DND-41 (cell line): Measurements from ENCODE around the gene C10orf90.

Source experiments
- ATAC-seq: fragments of 200-7000 bp; cut with Tn5 transposase; 3 replicates; pipeline ENCODE4 v1.9.1; 2021; ENCODE audit warnings: low read depth; ENCODE audit not compliant: insufficient read depth
- DNase-seq: peaks from one replicate; pipeline ENCODE4 v3.0.0-alpha.2; 2020
- H2AFZ ChIP-seq: 2 replicates; pipeline ENCODE4 v1.6.0; 2012; ENCODE audit warnings: low read depth, low read length
- H3K27ac ChIP-seq: 2 replicates; pipeline ENCODE4 v1.5.1; 2012; ENCODE audit warnings: low read length, inconsistent platforms
- H3K27me3 ChIP-seq: fragments of 200-600 bp; sonication (generic); 2 replicates; pipeline ENCODE4 v1.6.0; 2012; ENCODE audit warnings: low read length, mild to moderate bottlenecking, inconsistent platforms; ENCODE audit not compliant: insufficient read depth, poor library complexity
- H3K36me3 ChIP-seq: 2 replicates; pipeline ENCODE4 v1.5.1; 2012; ENCODE audit warnings: low read length, inconsistent platforms; ENCODE audit not compliant: insufficient read depth
- H3K4me1 ChIP-seq: 2 replicates; pipeline ENCODE4 v1.5.1; 2012; ENCODE audit warnings: mild to moderate bottlenecking, low read length; ENCODE audit not compliant: insufficient read depth
- H3K4me2 ChIP-seq: 2 replicates; pipeline ENCODE4 v1.6.0; 2012; ENCODE audit warnings: mild to moderate bottlenecking, moderate library complexity, low read length, inconsistent platforms; ENCODE audit not compliant: insufficient read depth
- H3K4me3 ChIP-seq, 2 experiments: fragments of 200-600 bp in 1 of 2; shearing (Covaris generic) in 1 of 2; 2 replicates each; pipeline ENCODE4 v1.5.1; 2012 to 2016; ENCODE audit warnings: inconsistent platforms in 2 of 2, low read length in 2 of 2, mild to moderate bottlenecking in 2 of 2, low read depth in 1 of 2, moderate library complexity in 1 of 2
- H3K79me2 ChIP-seq: 2 replicates; pipeline ENCODE4 v1.6.0; 2012; ENCODE audit warnings: low read length, inconsistent platforms; ENCODE audit not compliant: insufficient read depth
- H3K9ac ChIP-seq: 2 replicates; pipeline ENCODE4 v1.6.0; 2012; ENCODE audit warnings: low read depth, mild to moderate bottlenecking, inconsistent platforms, low read length, moderate library complexity
- H3K9me3 ChIP-seq: 2 replicates; pipeline ENCODE4 v1.5.1; 2012; ENCODE audit warnings: low read length, moderate library complexity, mild to moderate bottlenecking, inconsistent platforms; ENCODE audit not compliant: insufficient read depth, severe bottlenecking
- H4K20me1 ChIP-seq: 2 replicates; pipeline ENCODE4 v1.6.0; 2012; ENCODE audit warnings: low read length; ENCODE audit not compliant: insufficient read depth
- CTCF ChIP-seq: IDR thresholded peaks from 2 replicates; pipeline ENCODE4 v1.5.1; 2012; ENCODE audit warnings: borderline replicate concordance, low read length, moderate library complexity, mild to moderate bottlenecking; ENCODE audit not compliant: poor library complexity, severe bottlenecking; ENCODE audit errors: extremely low read depth
- EZH2 ChIP-seq: IDR thresholded peaks from 3 replicates; pipeline ENCODE4 v1.6.1; 2012; ENCODE audit warnings: borderline replicate concordance, low read depth, mild to moderate bottlenecking, moderate library complexity, low read length, inconsistent platforms; ENCODE audit not compliant: severe bottlenecking

Gene C10orf90

GRCh38 chr10:126434235-126434634, 236.3 kb downstream of the C10orf90 start:
- H3K27me3 ChIP-seq, result no peaks in the 10 kb centered on the region
- H3K4me2 ChIP-seq, result no peak overlapping the region
- H3K4me1 ChIP-seq, result peaks cover 40% of the 10 kb centered on the region
- no peaks in the 10 kb centered on the region for H3K9me3 ChIP-seq
- no peak for DNase-seq
- no peak overlapping the region for H2AFZ ChIP-seq
- no peaks in the 10 kb centered on the region for H4K20me1 ChIP-seq
- TF ChIP-seq EZH2 (no peak), CTCF (no peak)
- H3K4me3 ChIP-seq, result no peak overlapping the region
- no peaks in the 10 kb centered on the region for H3K36me3 ChIP-seq
- ATAC-seq, result no peak
- H3K9ac ChIP-seq, result no peak overlapping the region
- no peaks in the 10 kb centered on the region for H3K79me2 ChIP-seq
- no peak overlapping the region for H3K27ac ChIP-seq

- DNase-seq (peak; percentile 10), ATAC-seq (peak; percentile 59)
- Histone ChIP-seq H3K4me2 (no peak overlapping the region), H3K9me3 (no peaks in the 10 kb centered on the region), H2AFZ (no peak overlapping the region), H4K20me1 (no peaks in the 10 kb centered on the region), H3K27ac (peak overlapping the region; percentile 73; the same call in 1 of the 2 replicates), H3K27me3 (no peaks in the 10 kb centered on the region), H3K4me1 (peaks cover 40% of the 10 kb centered on the region), H3K36me3 (no peaks in the 10 kb centered on the region), H3K79me2 (no peaks in the 10 kb centered on the region), H3K9ac (no peak overlapping the region), H3K4me3 (no peak overlapping the region)
- no peak for TF ChIP-seq EZH2
- no peak for TF ChIP-seq CTCF
Measured at GRCh38 chr10:126433351-126433750, 237.1 kb downstream of the C10orf90 start.

- no peaks in the 10 kb centered on the region for H4K20me1 ChIP-seq
- TF ChIP-seq EZH2 (no peak), CTCF (no peak)
- no peak overlapping the region for H2AFZ ChIP-seq
- H3K79me2 ChIP-seq, result no peaks in the 10 kb centered on the region
- no peak for ATAC-seq
- no peak overlapping the region for H3K4me3 ChIP-seq
- H3K4me2 ChIP-seq, result peak overlapping the region; percentile 31
- H3K9ac ChIP-seq, result no peak overlapping the region
- peaks cover 40% of the 10 kb centered on the region for H3K4me1 ChIP-seq
- no peaks in the 10 kb centered on the region for H3K9me3 ChIP-seq
- H3K27me3 ChIP-seq, result no peaks in the 10 kb centered on the region
- no peaks in the 10 kb centered on the region for H3K36me3 ChIP-seq
- peak overlapping the region; percentile 73 for H3K27ac ChIP-seq
- no peak for DNase-seq
Measured at GRCh38 chr10:126432507-126432906, 238.0 kb downstream of the C10orf90 start.

GRCh38 chr10:126431816-126432215, 238.7 kb downstream of the C10orf90 start:
- ATAC-seq, result peak; percentile 83

More at GRCh38 chr10:126431816-126432215, 238.7 kb downstream of the C10orf90 start:
- Histone ChIP-seq H4K20me1 (no peaks in the 10 kb centered on the region), H3K79me2 (no peaks in the 10 kb centered on the region), H3K4me2 (peak overlapping the region; percentile 31), H3K9me3 (no peaks in the 10 kb centered on the region), H3K4me3 (no peak overlapping the region), H3K27me3 (no peaks in the 10 kb centered on the region), H3K4me1 (peaks cover 40% of the 10 kb centered on the region), H3K9ac (no peak overlapping the region), H3K36me3 (no peaks in the 10 kb centered on the region), H2AFZ (no peak overlapping the region), H3K27ac (peak overlapping the region; percentile 73)
- DNase-seq, result peak; percentile 29
- TF ChIP-seq EZH2 (no peak), CTCF (no peak)
